B cell (primary cell): ENCODE data around the gene CEP128.

ENCODE experiments used
- CTCF ChIP-seq: fragments of 200-600 bp; IDR thresholded peaks from one replicate; pipeline ENCODE4 v1.8.0; 2022; ENCODE audit warnings: antibody characterized with exemption, mild to moderate bottlenecking
- EZH2 ChIP-seq: IDR thresholded peaks from 2 replicates; pipeline ENCODE4 v1.6.1; 2012; ENCODE audit warnings: borderline replicate concordance, low read depth, mild to moderate bottlenecking, moderate library complexity, low read length; ENCODE audit not compliant: insufficient read depth, poor library complexity, severe bottlenecking

- no peak for TF ChIP-seq CTCF
- TF ChIP-seq EZH2: no peak
Observed at GRCh38 chr14:80489513-80489912, 452.0 kb downstream of the CEP128 start.
